ENCODE measurements around the gene DDOST.

GRCh38 chr1:20698195-20698910 lies 37.2 kb upstream of the DDOST start:
- TF ChIP-seq POU2F2 (IDR thresholded peaks at IDR 0.05; ENCODE audit: low read depth, low read length), result no peak
- no peak for TF ChIP-seq TAF1 (IDR thresholded peaks at IDR 0.05; ENCODE audit: low read depth, low read length)
- no peak for TF ChIP-seq POLR2A (IDR thresholded peaks at IDR 0.05; ENCODE audit: low read depth, low read length)
- TF ChIP-seq SPI1 (IDR thresholded peaks at IDR 0.05; ENCODE audit: low read depth, low read length), result no peak
